ENCODE data around the gene HORMAD2.
A peak's percentile ranks its signal among the peaks of the same experiment; 100 is the strongest.
"Not testable (repeated sequence)": the region's sequence is repeated elsewhere in the genome, so short reads cannot be mapped to it uniquely, and the experiment has no call there.

HORMAD2 gene

GRCh38 chr22:30208631-30209603, 128.7 kb downstream of the HORMAD2 start:
- DNase-seq (ENCODE audit: low read depth, low spot score), result peak; percentile 52

GRCh38 chr22:30209642-30210041, 129.4 kb downstream of the HORMAD2 start:
- DNase-seq (ENCODE audit: low read depth, low spot score), result no peak

DNA sequence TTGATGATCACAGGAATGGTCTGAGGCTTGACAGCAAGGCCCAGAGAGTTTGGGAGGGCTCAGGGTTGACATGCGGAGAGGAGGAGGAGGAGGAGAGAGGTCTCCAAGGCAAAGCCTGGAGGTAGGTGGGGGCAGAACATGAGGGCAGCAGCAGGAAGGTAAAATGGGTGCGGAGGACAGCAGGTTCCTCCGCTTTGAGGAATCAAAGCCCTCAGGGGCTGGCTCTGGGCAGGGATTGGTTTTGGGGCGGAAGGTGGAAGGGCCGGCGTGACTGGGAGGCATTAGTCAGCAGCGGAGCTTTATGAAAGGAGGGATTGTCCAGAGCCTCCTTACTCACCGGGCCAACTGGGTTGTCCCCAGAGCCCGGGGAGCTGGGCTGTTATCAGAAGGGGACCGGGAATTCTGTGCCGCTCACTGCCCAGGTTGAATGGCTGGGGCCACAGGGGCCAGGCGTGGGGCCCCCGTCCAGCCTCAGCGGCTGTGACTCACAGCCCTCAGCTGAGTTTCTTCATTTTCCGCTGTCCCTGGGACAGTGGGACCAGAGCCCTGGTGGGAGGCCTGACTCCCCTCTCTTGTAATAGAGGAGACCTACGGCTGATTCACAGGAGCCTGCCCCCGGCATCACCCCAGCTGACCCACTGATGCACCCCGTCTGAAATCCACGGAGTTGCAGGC, 130.1 kb downstream of the HORMAD2 start:
- DNase-seq (ENCODE audit: low read depth, low spot score), result peak; percentile 72

GRCh38 chr22:30211124-30211820, 131.0 kb downstream of the HORMAD2 start:
- DNase-seq (ENCODE audit: low read depth, low spot score), result no peak

GRCh38 chr22:30212363-30212995, 132.2 kb downstream of the HORMAD2 start:
- DNase-seq (ENCODE audit: low read depth, low spot score), result no peak

DNA sequence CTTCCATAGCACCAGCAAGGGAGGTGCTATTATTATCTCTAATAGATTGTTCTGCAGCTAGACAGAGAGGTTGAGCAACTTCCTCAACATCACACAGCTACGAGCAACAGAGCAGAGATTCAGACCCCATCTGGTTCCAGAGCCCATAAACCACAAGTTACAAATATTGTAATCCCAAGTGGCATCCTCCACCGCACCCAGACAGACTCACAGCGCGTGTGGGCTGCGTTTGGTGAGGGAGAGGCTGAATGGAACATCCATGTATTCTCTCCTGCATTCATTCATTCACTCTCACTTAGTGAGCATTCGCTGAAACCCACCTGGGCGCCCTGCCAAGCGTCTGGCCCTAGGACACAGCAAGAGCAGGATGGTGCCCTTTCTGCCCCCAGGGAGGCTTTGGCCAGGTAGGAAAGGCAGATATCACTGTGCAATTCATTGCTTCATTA, 132.8 kb downstream of the HORMAD2 start:
- no peak for DNase-seq (ENCODE audit: low read depth, low spot score)

- no peak for DNase-seq (ENCODE audit: low read depth, low spot score)
These were observed 134.6 kb downstream of the HORMAD2 start for GRCh38 chr22:30214703-30215407.

- not testable (repeated sequence) for DNase-seq (ENCODE audit: low read depth, low spot score)
These were observed 136.0 kb downstream of the HORMAD2 start for GRCh38 chr22:30216272-30216671.

- DNase-seq (ENCODE audit: low read depth, low spot score), result no peak
These were observed 136.4 kb downstream of the HORMAD2 start for GRCh38 chr22:30216710-30217109.

DNA sequence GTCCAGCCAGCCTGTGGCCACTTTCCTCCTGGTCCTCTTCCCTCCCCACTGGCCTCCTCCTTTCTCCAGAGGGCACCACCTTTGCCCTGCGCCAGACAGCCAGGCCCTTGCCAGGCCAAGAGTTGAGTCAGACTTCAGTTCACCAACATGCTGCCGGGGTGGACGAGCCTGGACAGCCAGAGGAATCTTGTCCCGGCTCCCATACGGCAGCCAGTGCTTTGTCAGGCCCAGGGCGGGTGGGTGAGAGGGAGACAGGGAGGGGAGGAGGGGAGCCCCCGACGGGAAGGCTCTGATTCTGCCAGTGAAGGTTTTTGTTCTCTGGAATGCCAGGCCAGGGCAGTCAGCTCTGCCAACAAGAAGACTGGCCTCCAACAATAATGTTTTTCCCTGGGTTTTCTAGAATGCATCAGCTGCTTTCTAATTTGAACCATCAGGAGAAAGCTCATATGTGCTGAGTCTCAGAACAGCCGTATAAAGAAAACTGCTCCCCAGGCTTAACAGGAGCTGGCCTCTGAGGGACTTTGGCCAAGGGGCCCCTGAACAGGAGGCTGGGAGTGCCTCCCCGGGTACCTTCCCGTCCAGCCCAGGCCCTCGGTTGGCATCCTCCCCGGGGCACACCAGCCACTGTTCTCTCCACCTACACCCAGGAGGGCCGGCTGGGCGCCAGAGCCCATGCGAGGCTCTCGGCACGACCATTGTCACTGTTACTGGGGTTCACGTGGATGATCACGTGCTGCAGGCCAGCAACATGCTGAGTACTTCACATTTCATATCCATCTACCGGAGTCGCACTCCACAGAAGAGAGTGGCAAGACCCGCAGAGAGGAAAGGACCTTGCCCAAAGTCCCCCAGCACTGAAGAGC, 137.7 kb downstream of the HORMAD2 start:
- DNase-seq (ENCODE audit: low read depth, low spot score), result no peak

DNA sequence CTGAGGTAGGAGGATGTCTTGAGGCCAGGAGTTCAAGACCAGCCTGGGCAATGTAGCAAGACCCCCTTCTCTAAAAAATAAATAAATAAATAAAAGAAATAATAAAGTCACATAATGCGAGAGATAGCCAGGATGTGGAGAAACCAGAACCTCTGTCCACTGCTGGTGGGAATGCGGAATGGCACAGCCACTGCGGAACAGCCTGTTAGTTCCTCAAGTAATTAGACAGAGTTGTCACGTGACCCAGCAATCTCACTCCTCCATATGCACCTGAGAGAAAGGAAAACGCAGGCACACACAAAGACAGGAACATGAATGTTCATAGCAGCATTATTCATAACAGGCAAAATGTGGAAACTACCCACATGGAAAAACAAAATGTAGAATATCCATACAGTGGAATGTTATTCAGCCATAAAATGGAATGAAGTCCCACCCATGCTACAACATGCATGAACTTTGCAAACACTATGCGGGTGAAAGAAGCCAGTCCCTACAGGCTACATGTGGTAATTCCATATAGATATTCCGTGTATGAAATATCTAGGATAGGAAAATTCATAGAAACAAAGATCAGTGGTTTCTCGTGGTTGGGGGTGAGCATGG, 138.9 kb downstream of the HORMAD2 start:
- DNase-seq (ENCODE audit: low read depth, low spot score), result no peak

DNA sequence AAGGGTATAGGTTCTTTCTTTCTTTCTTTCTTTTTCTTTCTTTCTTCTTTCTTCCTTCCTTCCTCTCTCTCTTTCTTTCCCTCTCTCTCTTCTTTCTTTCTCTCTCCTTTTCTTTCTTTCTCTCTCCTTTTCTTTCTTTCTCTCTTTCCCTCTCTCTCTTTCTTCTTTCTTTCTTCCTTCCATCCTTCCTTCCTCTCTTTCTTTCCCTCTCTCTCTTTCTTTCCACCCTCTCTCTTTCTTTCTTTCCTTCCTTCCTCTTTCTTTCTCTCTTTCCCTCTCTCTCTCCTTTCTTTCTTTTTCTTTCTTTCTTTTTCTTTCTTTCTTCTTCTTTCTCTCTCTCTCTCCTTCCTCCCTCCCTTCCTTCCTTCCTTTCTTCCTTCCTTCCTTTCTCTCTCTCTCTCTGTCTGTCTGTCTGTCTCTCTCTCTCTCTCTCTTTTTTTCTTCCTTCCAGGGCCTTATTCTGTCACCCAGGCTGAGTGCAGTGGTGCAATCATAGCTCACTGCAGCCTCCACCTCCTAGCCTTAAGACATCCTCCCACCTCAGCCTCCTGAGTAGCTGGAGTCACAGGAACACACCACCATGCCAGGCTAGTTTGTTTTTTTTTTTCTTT, 139.5 kb downstream of the HORMAD2 start:
- no peak for DNase-seq (ENCODE audit: low read depth, low spot score)

DNA sequence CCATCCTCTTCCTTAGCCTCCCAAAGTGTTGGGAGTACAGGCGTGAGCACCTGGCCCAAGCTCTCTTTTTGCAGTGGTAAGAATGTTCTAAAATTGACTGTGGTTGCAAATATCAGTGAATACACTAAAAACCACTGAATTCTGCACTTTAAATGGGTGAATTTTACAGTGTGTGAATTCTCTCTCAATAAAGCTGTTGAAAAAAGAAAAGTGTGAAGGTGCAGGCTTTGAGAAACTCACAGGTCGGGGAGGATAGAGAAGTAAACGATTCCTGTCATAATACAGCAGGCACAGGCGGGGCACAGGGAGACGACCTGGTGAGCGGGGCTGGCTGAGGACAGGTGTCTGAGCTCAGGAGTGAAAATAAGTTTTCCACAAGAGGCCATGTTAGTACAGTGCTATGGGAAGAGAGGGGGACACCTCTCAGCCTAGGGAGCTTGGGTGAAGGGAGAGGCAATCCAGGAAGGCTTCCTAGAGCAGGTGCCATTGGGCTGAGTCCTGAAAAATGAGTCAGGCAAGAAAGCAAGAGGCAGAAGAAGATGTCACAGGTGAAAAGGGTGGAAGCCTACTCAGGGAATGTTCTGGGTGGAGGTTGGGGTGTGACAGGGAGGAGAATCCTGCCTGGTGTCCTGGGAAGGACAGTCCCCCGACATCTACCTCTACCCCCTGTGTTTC, 140.2 kb downstream of the HORMAD2 start:
- no peak for DNase-seq (ENCODE audit: low read depth, low spot score)

GRCh38 chr22:30221121-30221992, 141.1 kb downstream of the HORMAD2 start:
- DNase-seq (ENCODE audit: low read depth, low spot score), result no peak

DNA sequence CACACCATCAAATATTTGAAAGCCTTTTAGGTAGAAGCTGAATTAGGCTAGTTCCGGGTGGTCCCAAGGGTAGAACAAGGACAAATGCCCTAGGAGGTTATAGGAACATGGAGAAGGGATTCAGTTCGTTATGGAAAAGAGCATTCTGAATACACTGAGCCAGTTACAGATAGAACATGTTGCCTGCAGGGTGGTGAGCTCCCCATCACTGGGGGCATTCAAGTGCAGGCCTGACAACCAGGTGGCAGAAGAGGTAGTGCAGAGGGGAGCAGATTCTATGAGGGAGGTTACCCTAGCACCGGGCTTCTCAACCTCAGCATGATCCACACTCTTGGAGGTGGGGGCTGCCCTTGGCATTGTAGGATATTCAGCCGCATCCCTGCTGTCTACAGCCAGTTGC, 142.1 kb downstream of the HORMAD2 start:
- no peak for DNase-seq (ENCODE audit: low read depth, low spot score)

DNA sequence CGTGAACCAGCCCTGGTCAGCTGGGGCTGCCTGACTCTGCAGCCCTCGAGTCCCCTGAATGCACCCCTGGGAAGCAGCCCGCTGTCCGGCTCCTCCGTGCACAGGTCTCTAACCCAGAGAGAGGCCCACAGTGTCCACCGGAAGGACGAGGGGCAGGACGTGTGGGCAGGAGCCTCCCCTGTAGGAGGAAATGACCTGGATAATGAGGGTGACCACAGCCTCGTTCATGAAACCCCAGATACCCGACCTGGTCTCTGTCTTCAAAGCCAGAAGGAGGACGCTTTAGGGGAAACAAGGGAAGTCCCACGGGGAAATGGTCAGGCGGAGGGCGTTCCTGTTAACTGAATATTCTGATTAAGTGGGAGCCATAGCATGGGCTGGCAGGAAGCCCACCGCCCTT, 143.0 kb downstream of the HORMAD2 start:
- DNase-seq (ENCODE audit: low read depth, low spot score), result no peak

DNA sequence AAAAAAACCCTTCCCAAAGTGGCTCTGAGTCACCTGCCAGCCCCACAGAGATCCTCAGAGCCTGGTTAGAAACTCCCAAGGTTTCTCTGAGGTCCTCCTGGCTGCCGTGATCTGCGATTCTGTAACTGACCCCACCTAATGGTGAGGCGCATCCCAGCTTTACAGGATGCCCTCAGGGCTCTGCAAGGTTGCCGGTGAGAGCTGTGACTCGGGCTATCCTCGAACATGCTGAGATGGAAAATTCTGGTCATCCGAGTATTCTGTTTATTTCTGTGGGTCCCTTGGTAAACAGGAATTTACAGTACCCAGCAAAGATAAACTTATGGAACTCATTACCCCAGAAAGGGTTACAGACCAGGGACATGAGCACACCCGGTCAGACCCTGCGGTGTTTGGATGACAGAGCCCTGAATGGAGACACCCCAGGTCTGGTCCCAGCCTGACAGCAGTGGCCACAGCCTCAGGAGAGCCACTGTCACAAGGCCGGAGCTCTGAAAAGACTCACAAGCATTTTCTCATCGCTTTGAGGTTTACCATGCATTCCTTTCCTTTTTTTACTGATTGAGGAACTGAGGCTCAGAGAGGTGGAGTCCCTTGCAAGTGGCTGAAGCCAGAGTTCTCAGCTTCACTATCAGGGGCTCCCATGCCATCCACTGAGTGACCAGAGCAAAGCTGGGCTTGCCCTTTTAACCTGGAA, 144.0 kb downstream of the HORMAD2 start:
- peak; percentile 79 for DNase-seq (ENCODE audit: low read depth, low spot score)

Data from ELF-1 (cell line).